HCT116 (cell line): ENCODE data around the gene SLC25A42. TPM values are rescaled to one million over a fixed set of nuclear protein-coding genes. Genes with fewer than 3 reads are reported as not detected.
"Not testable (repeated sequence)": the region's sequence is repeated elsewhere in the genome, so short reads cannot be mapped to it uniquely, and the experiment has no call there.

Source experiments
- ATAC-seq: fragments of 200-7000 bp; cut with Tn5 transposase; 2 replicates; pipeline ENCODE4 v1.9.1; 2020; ENCODE audit warnings: mild to moderate bottlenecking, moderate library complexity
- BruUV-seq: library from RNA; stranded (reverse); fragments of 400-500 nt; replicated peaks from 2 replicates; lab custom pipeline; 2021; lab: Mats Ljungman, UMichigan
- CTCF ChIA-PET: fragments of 300-600 bp; sonication (Branson Sonifier 250); formaldehyde crosslinking; loops from one replicate; lab custom pipeline; 2021; ENCODE audit warnings: antibody characterized with exemption; lab: Charles Lee
- POLR2A ChIA-PET: fragments of 300-600, 350-600 bp; sonication (Branson Sonifier 250); formaldehyde crosslinking; loops from one replicate; lab custom pipeline; 2021; ENCODE audit warnings: antibody characterized with exemption; lab: Charles Lee
- RAD21 ChIA-PET, 2 experiments: fragments of 300-600 bp; sonication (Branson Sonifier 250); formaldehyde crosslinking; loops; one replicate each; lab custom pipeline; 2023; ENCODE audit warnings: low total read pairs in 2 of 2; ENCODE audit not compliant: uncharacterized antibody in 2 of 2, unreplicated experiment in 2 of 2, low non-redundant PET in 1 of 2; lab: Charles Lee
- DNase-seq: peaks from one replicate; pipeline ENCODE4 v3.0.0-alpha.2; 2010; ENCODE audit warnings: low read depth, low spot score
- H2AFZ ChIP-seq: fragments of 200-600 bp; shearing (Covaris generic), sonication (generic); 2 replicates; pipeline ENCODE4 v1.6.1; 2017; ENCODE audit warnings: low read depth, mixed run types, mixed read lengths, antibody characterized with exemption, low read length; ENCODE audit not compliant: poor library complexity, severe bottlenecking
- H3K27ac ChIP-seq: 2 replicates; pipeline ENCODE4 v1.5.1; 2012; ENCODE audit warnings: low read depth, low read length
- H3K27me3 ChIP-seq: fragments of 200-600 bp; sonication (generic); 2 replicates; pipeline ENCODE4 v1.6.1; 2016; ENCODE audit warnings: mixed run types, low read length, mixed read lengths; ENCODE audit not compliant: insufficient read depth
- H3K36me3 ChIP-seq, 2 experiments: fragments of 200-500 bp in 1 of 2; fragments of 200-600 bp in 1 of 2; sonication (Bioruptor generic) in 1 of 2; sonication (generic) in 1 of 2; 2 replicates each; pipeline versions ENCODE4 v1.5.1 to v1.6.1; 2014 to 2016; ENCODE audit warnings: low read length in 2 of 2, inconsistent platforms in 1 of 2, mixed read lengths in 1 of 2, mixed run types in 1 of 2; ENCODE audit not compliant: insufficient read depth in 2 of 2, control insufficient read depth in 1 of 2
- H3K4me1 ChIP-seq, 2 experiments: fragments of 200-600 bp in 1 of 2; sonication (generic) in 1 of 2; 2 replicates each; pipeline versions ENCODE4 v1.5.1 to v1.6.1; 2012 to 2017; ENCODE audit warnings: low read length in 2 of 2, inconsistent platforms in 1 of 2, mild to moderate bottlenecking in 1 of 2, mixed read lengths in 1 of 2, mixed run types in 1 of 2, moderate library complexity in 1 of 2; ENCODE audit not compliant: insufficient read depth in 2 of 2, control insufficient read depth in 1 of 2
- H3K4me2 ChIP-seq: fragments of 200-600 bp; sonication (generic); 2 replicates; pipeline ENCODE4 v1.6.1; 2017; ENCODE audit warnings: mixed run types, low read length, mixed read lengths
- H3K4me3 ChIP-seq, 2 experiments: fragments of 200-600 bp in 1 of 2; sonication (generic) in 1 of 2; replicated peaks in 1 of 2; 2 replicates each; pipeline ENCODE4 v1.5.1; 2011 to 2016; ENCODE audit warnings: low read length in 2 of 2, control low read depth in 1 of 2, low read depth in 1 of 2, mild to moderate bottlenecking in 1 of 2, mixed read lengths in 1 of 2, mixed run types in 1 of 2
- H3K79me2 ChIP-seq: fragments of 200-600 bp; sonication (generic); 2 replicates; pipeline ENCODE4 v1.6.1; 2017; ENCODE audit warnings: mild to moderate bottlenecking, mixed run types, low read length, moderate library complexity, mixed read lengths; ENCODE audit not compliant: insufficient read depth
- H3K9ac ChIP-seq: fragments of 200-600 bp; sonication (generic); 2 replicates; pipeline ENCODE4 v1.6.1; 2016; ENCODE audit warnings: low read length, mixed read lengths
- H3K9me2 ChIP-seq: fragments of 200-600 bp; sonication (generic), shearing (Covaris generic); 2 replicates; pipeline ENCODE4 v1.6.1; 2017; ENCODE audit warnings: mixed run types, mild to moderate bottlenecking, moderate library complexity; ENCODE audit not compliant: insufficient read depth
- H3K9me3 ChIP-seq, 2 experiments: fragments of 200-500 bp in 1 of 2; fragments of 200-600 bp in 1 of 2; sonication (Bioruptor generic) in 1 of 2; sonication (generic) in 1 of 2; 2 replicates each; pipeline ENCODE4 v1.6.1; 2014 to 2017; ENCODE audit warnings: low read length in 2 of 2, mixed read lengths in 2 of 2, inconsistent platforms in 1 of 2, low read depth in 1 of 2, mild to moderate bottlenecking in 1 of 2, mixed run types in 1 of 2, moderate library complexity in 1 of 2; ENCODE audit not compliant: control insufficient read depth in 1 of 2, insufficient read depth in 1 of 2
- H4K20me1 ChIP-seq: fragments of 200-600 bp; sonication (generic), shearing (Covaris generic); 2 replicates; pipeline ENCODE4 v1.6.1; 2017; ENCODE audit warnings: mixed run types, mild to moderate bottlenecking, moderate library complexity; ENCODE audit not compliant: insufficient read depth
- FOSL1 ChIP-seq: IDR thresholded peaks from 2 replicates; pipeline ENCODE4 v1.6.1; 2012; ENCODE audit warnings: low read depth
- MAX ChIP-seq: IDR thresholded peaks from 2 replicates; pipeline ENCODE4 v1.6.1; 2012
- POLR2AphosphoS5 ChIP-seq: IDR thresholded peaks from 2 replicates; pipeline ENCODE4 v1.6.1; 2011; ENCODE audit warnings: mild to moderate bottlenecking, low read depth, low read length, moderate library complexity
- SP1 ChIP-seq: IDR thresholded peaks from 2 replicates; pipeline ENCODE4 v1.6.1; 2012; ENCODE audit warnings: low read depth
- ZNF274 ChIP-seq: fragments of 200-500 bp; sonication (Bioruptor generic); IDR thresholded peaks from 2 replicates; pipeline ENCODE4 v1.6.1; 2014; ENCODE audit warnings: mild to moderate bottlenecking, low read depth, low read length, inconsistent platforms
- intact Hi-C: fragments of 100-400 bp; cut with micrococcal nuclease; formaldehyde crosslinking; loops from 2 replicates; pipeline ENCODE4 v1.10.0; 2022
- total RNA-seq: library from RNA; stranded (reverse); gene quantifications from one replicate; pipeline ENCODE4 v1.2.1, GENCODE V29; 2021; ENCODE audit not compliant: unreplicated experiment

SLC25A42 gene
- total RNA-seq, 1 experiment from 2014 or later, result 10.2 TPM

GRCh38 chr19:19102566-19102965, 38.8 kb downstream of the SLC25A42 start:
- H4K20me1 ChIP-seq, ATAC-seq, intact Hi-C loops, BruUV-seq, H2AFZ ChIP-seq, H3K79me2 ChIP-seq, DNase-seq, H3K27me3 ChIP-seq, CTCF ChIA-PET, H3K36me3 ChIP-seq, H3K9me2 ChIP-seq, H3K9me3 ChIP-seq, RAD21 ChIA-PET, POLR2A ChIA-PET: not testable (repeated sequence)
- H3K27ac ChIP-seq, result peak overlapping the region; percentile 83
- H3K4me3 ChIP-seq, result 0 out of 4 replicates have a peak overlapping the region, but pooled peaks of 1 of the 2 experiments have one; percentile 19
- H3K9ac ChIP-seq, result 0 out of 2 replicates have a peak overlapping the region, but pooled peaks have one; percentile 61
- H3K4me1 ChIP-seq, result peaks cover 58 to 90% of the 10 kb centered on the region in 2 experiments
- H3K4me2 ChIP-seq, result peak overlapping the region; percentile 70

- DNase-seq (peak; percentile 41), ATAC-seq (peak; percentile 17)
- no TSS peak for BruUV-seq
- no peaks in the 10 kb centered on the region for H3K9me3 ChIP-seq
- peak overlapping the region; percentile 83 for H3K27ac ChIP-seq
- intact Hi-C loops, result no loop called here
- ChIA-PET POLR2A (no interaction called here), CTCF (no interaction called here), RAD21 (no interaction called here)
- peak overlapping the region; percentile 70 for H3K4me2 ChIP-seq
- peak overlapping the region; percentile 61 for H3K9ac ChIP-seq
- H3K27me3 ChIP-seq, result no peaks in the 10 kb centered on the region
- no peaks in the 10 kb centered on the region for H4K20me1 ChIP-seq
- peaks cover 52 to 88% of the 10 kb centered on the region in 2 experiments for H3K4me1 ChIP-seq
- H3K4me3 ChIP-seq, result peak overlapping the region in 1 of 2 experiments; percentile 19; a peak in 1 of 4 replicates
- H2AFZ ChIP-seq, result no peak overlapping the region
- TF ChIP-seq FOSL1 (no peak; the same call in 1 of the 2 replicates), POLR2AphosphoS5 (no peak), MAX (peak; percentile 56), ZNF274 (no peak), SP1 (peak; percentile 24; the same call in 1 of the 2 replicates)
- H3K36me3 ChIP-seq, result no peaks in the 10 kb centered on the region
- no peaks in the 10 kb centered on the region for H3K79me2 ChIP-seq
- H3K9me2 ChIP-seq, result no peaks in the 10 kb centered on the region
Observed at GRCh38 chr19:19103167-19103566, 39.4 kb downstream of the SLC25A42 start.
